NCI-H1417 (cell line): Measurements from ENCODE around the gene METTL3.
"Not testable (repeated sequence)": the region's sequence is repeated elsewhere in the genome, so short reads cannot be mapped to it uniquely, and the experiment has no call there.

Experiments used
- DNase-seq, 3 experiments: peaks; one replicate each; lab custom pipeline; 2025; lab: John Stamatoyannopoulos, UW

Gene METTL3

DNA sequence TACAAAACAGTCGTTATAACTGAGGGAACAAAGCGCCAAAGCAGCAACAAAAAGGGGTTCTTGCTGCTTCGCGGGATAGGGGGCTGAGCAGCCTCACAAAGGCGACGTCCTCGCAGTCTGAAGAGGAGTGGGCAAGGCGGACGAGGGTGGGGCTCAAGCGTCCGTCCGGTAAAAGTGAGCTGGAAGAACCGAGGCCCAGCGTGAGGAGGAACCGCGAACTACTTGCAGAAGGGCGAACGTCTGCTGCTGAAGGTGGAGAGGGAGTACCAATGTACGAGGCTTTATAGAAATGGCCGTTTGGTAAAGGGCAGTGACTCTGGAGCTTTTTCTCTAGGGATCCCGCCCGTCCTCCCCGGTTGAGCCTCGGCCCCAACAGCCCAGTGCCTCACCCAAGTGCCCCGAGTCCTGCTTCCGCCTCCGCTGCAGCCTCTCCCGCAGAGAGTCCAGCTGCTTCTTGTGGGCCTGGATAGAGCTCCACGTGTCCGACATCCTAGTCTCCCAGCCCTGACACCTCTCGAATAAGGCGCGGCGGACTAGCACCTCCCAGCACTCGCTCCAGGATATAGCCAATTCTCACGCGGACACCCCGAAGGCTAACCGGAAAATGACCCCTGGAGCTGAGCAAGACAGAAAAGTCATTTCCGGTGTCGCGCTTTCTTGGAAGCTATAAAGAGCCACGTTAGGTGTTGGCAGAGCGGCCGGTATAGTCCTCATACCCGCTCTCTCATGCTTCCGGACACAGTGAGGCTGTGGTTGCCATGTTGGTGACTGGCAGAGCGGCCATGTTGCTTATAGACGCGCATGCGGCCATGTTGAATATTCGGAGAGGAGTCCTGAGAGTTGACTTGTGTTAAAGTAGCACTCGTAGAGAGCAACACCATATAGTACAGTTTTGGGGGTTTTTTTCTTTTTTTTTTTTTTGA lies at the start of gene METTL3:
Gene METTL3 (minus strand): TSS at position 606 of the 923 bp plus-strand sequence. CDS start 117 bp downstream, at position 489.
- peak; percentile 97 to 100 (median 99) for DNase-seq

GRCh38 chr14:21558703-21559170 lies 47.6 kb upstream of the METTL3 start:
- no peak for DNase-seq

DNA sequence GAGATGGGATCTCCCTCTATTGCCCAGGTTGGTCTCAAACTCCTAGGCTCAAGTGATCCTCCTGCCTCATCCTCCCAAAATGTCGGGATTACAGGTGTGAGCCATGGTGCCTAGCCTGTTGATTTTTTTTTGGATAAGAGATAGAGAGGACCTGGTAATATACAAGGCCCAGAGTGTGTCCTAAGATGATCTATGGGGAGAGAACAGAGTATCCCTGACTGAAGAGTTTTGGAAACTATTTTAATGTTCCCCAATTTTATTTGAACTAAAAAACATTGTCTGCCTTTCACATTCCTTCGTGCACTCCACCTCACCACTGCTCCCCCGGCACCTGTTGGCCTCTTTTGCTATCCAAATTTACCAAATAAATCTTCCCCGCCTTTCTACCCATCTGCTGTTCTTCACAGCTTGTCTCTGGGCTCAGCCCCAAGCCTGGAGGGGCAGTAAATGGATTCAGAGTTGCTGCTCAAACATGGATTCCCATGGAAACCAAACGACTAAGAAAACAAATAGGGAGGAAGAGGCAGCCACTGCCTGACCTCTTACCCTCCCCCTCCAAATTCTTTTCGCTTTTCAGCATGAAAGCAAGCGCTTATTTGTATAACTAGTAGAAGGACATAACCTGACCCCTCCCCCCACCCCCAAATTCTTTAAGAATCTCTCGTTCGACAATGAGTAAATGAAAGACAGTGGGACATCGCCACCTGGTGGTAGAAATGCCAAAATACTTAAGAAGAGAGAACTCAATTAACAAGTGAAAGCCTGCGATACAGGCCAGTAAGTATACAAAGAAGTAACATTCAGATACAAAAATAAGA lies 46.2 kb upstream of the METTL3 start:
- DNase-seq = peak; percentile 87 to 98 (median 95)

GRCh38 chr14:21556378-21557083 lies 45.4 kb upstream of the METTL3 start:
- peak in 1 of 3 experiments; percentile 51 for DNase-seq

DNA sequence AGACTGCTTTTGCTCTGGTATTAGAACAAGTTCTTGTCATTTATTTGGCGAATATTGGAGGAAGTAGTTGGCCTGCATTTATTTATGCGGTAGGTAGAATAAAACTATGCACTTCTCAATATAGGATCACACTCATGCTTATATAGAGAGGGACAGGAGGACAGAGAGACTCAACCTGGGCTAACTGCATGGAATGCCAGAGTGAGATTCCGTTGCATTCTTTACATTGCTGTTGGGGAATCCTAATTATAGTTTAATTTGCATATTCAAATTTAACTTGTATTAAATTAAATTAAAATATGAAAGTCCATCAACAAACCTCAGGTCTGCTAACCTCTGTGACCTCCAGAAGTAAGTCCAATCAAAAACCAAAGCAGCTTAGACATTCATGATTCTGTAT lies 42.1 kb upstream of the METTL3 start:
- no peak for DNase-seq

DNA sequence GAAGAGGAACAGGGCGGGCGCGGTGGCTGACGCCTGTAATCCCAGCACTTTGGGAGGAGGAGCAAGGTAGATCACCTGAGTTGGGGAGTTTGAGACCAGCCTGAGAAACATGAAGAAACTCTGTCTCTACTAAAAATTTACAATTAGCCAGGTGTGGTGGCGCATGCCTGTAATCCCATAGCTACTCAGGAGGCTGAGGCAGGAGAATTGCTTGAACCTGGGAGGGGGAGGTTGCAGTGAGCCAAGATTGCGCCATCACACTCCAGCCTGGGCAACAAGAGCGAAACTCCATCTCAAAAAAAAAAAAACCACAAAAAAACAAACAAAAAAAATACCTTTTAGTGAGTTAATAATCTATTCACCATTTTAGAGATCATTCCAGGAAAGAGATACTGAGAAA lies 33.4 kb upstream of the METTL3 start:
- DNase-seq = not testable (repeated sequence)

GRCh38 chr14:21543963-21544362 lies 32.8 kb upstream of the METTL3 start:
- peak in 1 of 3 experiments; percentile 43 for DNase-seq

GRCh38 chr14:21543521-21543960 lies 32.4 kb upstream of the METTL3 start:
- peak; percentile 43 to 75 (median 53) for DNase-seq

GRCh38 chr14:21541413-21542074 lies 30.4 kb upstream of the METTL3 start:
- DNase-seq = no peak

DNA sequence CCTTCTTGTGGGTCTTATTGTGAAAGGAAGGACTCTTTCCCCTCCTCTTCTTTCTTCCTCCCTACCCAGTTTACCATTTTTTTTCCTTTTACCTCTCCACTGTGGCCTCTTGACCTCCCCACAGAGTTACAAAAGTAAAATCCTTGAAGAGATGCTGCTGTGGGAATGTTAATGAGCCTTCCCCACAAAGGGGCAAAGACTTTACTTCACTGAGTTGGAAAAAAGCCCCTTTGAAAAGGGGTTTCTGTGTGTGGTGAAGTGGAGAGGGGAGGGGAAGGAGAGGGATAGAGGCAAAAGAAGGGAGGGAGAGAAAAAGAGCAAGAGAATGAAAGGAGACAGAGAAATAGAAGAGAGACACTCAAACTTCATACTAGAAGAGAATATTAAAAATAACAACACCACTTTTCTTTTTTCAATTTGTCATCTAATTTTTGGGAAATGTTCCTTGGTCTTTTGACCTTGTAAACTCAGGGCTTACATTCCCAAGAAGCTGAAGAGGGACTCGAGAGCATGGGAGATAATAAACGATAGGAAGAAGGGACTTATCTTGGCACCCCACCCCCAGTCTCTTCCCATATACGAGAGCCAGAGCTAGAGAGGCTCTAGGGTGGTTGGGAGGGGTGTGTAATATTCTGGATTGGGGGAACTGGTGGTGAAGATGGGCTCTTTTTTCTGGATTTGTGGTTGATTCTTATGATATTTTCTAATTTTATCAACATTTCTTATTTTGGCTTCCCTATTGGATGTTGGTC lies 28.2 kb upstream of the METTL3 start:
- DNase-seq = no peak

DNA sequence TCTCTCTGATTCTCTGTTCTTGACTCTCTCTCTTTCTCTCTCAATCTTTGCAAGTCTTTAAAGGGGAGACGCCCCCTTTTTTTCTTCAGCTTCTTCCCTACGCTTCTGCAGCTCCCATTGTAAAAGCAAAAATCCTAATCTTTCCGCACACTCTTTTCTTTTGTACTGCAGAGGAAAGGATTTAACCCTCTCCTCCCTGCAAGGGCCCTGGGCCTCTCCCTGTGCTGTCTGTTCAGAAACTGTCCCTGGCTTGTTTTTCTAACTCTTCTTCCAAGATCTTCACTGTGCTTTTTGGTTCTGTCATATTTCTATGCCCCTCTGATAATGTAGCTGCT lies 25.9 kb upstream of the METTL3 start:
- DNase-seq = peak in 1 of 3 experiments; percentile 45

DNA sequence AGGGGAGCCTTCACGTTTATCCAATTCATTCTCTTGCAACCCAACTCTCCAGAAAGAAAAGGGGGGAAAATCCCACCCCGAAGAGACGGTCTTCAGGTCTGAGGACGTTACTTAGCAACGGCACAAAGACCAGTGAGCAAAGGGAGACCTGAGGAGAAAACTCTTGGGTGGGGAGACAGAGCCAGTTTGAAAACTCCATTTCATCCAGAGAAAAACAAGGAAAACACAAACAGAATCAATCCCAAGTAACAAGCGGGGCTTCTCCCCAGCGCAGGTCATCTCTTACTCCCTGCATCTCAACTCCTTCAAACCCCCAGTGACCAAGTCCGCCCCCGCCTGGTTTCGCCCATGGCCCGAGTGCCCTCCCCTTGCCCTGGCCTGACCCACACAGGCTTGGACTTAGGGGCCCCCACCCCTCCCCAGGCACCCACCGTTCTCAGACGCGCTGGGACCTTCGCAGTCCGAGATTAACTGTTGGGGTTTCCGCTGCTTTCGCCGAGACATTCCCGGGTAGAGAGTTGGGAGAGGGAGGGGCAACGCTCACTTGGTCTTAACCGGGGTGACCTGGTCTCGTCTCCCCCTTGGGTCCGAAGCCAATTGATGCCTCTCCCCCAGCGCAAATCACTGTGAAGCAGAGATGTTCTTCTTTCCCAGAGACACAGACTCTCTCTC lies 25.4 kb upstream of the METTL3 start:
- DNase-seq = peak in 2 of 3 experiments; percentile 28 to 56

DNA sequence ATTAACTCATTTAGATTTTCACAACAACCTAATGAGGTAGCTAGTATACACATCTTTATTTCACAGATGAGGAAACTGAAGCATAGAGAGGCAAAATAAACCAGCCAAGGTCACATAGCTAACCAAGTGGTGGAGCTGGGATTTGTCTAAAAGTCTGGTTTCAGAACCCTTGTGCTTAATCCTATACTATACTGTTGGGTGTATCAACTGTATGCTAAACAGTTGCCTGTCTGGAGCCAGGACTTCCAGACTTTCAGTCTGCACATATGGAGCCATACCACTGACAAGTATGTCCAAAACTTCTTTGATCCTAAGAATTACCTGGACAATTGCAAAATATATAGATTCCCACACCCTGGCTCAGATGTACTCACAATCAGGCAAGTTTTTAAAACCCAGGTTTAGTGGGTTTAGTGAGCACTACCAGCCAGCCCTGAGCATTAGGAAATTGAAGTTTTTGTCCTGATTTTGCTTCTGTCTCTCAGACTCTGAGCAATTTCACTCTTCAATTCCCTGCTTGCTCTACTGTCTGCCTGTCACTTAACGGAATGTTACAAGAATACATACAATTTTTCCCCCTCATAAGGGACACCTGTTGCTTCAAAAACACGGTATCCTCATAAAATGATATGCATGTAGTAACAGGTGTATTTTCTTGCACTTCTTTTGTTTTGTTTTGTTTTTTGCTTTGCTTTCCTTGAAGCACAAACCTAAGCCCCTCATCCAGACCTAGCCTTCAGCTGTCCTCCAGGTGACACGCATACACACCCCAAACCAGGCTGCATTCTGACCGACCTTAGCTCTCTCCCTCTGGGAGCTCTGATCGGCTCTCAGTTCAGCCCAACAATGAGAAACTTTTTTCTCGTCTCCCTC lies 24.6 kb upstream of the METTL3 start:
- no peak for DNase-seq

DNA sequence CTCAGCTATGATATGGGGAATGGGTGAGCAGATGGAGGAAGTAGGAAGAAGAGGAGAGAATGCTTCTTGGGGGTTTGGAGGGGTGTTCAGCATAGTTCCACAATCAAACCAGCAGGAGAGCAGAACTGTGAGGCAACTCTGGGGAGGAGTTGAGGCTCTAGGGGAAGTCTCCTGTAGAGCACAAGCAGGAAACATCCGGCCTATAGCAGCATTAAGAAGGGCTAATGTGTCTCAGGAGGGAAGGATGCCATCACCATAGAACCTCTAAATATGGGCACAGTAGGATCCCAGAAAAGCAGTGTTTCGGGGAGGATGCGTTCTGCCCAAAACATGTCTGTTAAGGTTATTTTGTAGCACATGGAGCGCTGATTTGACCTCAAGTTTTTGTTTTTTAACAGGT lies 23.4 kb upstream of the METTL3 start:
- DNase-seq = no peak

- no peak for DNase-seq
Measured at GRCh38 chr14:21533294-21533693, 22.2 kb upstream of the METTL3 start.

DNA sequence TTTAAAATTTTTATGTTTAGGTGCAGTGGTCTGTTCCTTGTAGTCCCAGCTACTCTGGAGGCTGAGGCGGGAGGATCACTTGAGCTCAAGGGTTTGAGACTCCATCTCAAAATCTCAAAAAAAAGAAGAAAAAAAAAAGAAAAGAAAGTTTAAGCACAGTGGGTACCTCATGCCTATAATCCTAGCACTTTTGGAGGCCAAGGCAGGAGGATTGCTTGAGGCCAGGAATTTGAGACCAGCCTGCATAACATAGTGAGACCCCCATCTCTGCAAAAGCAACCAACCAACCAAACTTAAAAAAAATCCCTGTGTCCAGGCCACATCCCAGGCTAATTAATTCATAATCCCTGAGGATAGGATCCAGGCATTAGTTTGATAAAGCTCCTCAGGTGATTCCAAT lies 18.4 kb upstream of the METTL3 start:
- no peak for DNase-seq

DNA sequence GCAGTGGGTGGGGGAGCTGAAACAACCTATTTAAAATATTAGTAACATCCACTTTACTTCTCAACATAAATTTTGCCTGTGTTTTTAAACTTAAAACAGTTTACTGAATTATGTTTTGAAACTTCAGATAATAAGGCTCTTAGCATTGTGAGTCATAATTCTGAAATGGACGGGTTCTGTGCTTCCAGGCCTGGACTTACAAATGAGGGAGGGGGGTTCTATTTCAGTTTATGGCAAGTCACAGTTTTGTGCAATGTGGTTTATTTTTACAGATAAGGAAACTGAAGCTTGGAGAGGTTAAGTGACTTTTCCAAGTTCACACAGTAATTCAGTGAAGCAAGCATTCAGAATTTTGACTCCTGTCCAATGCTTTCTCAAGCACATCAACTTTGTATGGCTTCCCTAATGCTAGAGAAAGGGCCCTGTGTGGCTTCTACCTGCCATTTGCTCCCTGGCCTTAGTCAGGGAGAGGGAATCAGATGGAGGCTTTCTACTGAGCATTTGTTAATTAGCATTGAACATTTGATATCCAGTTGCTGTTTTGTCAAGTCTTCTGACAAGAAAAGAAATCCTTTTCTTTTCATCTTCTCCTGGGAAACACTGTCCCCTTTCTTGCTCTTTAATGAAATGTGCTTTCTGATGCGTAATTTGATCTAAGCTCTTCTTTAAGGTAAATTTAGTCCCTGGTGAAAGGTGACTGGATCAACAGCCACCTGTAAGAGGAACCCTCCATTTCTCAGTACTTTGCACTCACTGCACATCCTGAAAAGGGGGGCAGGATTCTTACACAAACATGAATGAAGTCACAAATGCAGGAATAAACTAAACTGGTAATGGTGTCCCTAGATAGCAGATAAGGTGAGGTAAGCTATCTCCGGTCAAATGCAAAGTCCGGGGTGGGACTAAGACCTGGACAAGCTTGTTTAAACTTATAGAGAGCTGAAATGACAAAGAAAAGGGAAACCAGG lies 17.5 kb upstream of the METTL3 start:
- DNase-seq = peak in 2 of 3 experiments; percentile 44 to 53

DNA sequence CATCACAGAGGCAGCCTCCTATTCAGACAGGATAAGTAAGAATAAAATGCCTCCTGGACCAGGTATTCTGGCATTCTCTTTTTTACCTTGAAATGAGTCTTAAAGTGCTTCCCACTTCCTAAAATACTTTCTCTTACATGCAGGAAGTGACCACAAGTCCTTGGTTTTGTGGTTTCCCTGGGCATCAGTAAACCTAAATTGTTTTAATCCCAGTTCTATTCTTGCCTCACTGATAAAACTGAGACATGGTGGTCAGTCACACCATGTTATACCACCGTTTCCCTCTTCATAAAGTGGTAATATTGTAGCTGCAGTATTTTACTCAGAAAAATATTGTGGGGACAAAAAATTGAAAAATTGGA lies 16.2 kb upstream of the METTL3 start:
- no peak for DNase-seq
